ENCODE data around the gene GTF2E1.

DNA sequence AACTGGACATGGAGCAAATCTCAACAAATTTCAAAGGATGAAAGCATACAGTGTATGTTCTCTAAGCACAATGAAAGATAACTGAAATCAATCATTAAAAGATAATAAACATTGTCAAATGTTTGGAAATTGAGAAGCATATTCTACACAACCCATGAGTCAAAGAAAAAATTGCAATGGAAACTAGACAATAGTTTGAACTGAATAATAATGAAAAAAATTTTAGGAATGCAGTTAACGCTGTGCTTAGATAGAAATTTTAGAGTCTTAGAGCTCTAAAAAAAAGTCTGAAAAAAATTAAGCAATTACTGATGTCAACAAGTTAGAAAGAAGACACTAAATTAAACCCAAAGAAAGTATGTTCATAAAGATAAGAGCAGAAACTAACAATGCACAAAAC is 15.8 kb upstream of the GTF2E1 start:
- TF ChIP-seq, protein P1, sequence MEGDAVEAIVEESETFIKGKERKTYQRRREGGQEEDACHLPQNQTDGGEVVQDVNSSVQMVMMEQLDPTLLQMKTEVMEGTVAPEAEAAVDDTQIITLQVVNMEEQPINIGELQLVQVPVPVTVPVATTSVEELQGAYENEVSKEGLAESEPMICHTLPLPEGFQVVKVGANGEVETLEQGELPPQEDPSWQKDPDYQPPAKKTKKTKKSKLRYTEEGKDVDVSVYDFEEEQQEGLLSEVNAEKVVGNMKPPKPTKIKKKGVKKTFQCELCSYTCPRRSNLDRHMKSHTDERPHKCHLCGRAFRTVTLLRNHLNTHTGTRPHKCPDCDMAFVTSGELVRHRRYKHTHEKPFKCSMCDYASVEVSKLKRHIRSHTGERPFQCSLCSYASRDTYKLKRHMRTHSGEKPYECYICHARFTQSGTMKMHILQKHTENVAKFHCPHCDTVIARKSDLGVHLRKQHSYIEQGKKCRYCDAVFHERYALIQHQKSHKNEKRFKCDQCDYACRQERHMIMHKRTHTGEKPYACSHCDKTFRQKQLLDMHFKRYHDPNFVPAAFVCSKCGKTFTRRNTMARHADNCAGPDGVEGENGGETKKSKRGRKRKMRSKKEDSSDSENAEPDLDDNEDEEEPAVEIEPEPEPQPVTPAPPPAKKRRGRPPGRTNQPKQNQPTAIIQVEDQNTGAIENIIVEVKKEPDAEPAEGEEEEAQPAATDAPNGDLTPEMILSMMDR (IDR thresholded peaks at IDR 0.05; ENCODE audit: low read depth, low read length, poor library complexity, severe bottlenecking): no peak
- TF ChIP-seq EZH2phosphoT487 (IDR thresholded peaks at IDR 0.05; ENCODE audit: borderline replicate concordance, low read length): no peak
